PFSK-1 (cell line): ENCODE data around the gene CAMKMT.

ENCODE experiments used
- FOXP2 ChIP-seq: optimal IDR thresholded peaks from 2 replicates; pipeline ENCODE3; 2011; ENCODE audit warnings: borderline replicate concordance, control low read depth, inconsistent platforms; ENCODE audit not compliant: insufficient read depth; ENCODE audit errors: extremely low read length, extremely low read depth
- TAF1 ChIP-seq: IDR thresholded peaks from 2 replicates; pipeline ENCODE4 v1.6.1; 2012; ENCODE audit warnings: low read length, control low read depth, borderline replicate concordance; ENCODE audit not compliant: insufficient read depth

DNA sequence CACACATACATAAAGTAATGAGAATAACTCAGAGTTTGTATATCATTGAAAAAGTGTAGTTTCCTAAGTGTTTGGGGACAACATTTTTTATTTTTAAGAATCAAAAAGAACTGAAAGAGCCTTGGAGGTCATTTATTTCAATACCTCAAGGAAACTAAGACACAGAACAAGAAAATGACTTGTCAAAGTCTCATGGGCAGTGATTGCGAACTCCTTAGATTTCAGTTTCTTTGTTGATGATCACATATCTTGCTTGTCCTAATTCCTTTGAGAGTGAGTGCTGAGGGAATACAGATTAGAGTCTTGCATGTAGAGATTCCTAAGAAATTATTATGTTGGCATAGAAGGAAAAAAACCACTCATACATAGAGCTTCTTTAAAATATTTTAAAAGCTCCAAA, 243.8 kb downstream of the CAMKMT start:
- no peak for TF ChIP-seq TAF1
- TF ChIP-seq FOXP2: no peak
